ENCODE measurements around the gene LIN28B. TPM values are rescaled to one million over a fixed set of nuclear protein-coding genes. Genes with fewer than 3 reads are reported as not detected.
A peak's percentile ranks its signal among the peaks of the same experiment; 100 is the strongest.

LIN28B gene
- total and polyA plus RNA-seq, 7 experiments from 2014 or later = not detected

GRCh38 chr6:104955927-104956730 is 778 bp upstream of the LIN28B start:
- CTCF ChIA-PET = interaction anchor here (0.6 kb wide), 2 partner anchors 25 to 57 kb away, joined by 5 to 7 read pairs; no protein-coding TSS in a partner anchor
- Histone ChIP-seq H3K36me3 (ENCODE audit: control insufficient read depth in 2 of 3, insufficient read depth in 3 of 3, low read length in 3 of 3) (no peaks in the 10 kb centered on the region), H3K4me3 (ENCODE audit: low read length) (no peak overlapping the region), H3K9me3 (ENCODE audit: control insufficient read depth in 2 of 3, low read length in 3 of 3) (peaks cover 0 to 14% (median 0%) of the 10 kb centered on the region in 3 experiments), H3K27me3 (ENCODE audit: control insufficient read depth in 2 of 2, insufficient read depth in 2 of 2, low read length in 2 of 2) (peaks cover 19% of the 10 kb centered on the region in 2 donors), H3K4me1 (ENCODE audit: control insufficient read depth in 2 of 2, insufficient read depth in 2 of 2, low read length in 2 of 2) (no peaks in the 10 kb centered on the region), H3K27ac (ENCODE audit: low read depth, low read length) (no peak overlapping the region)
- no peak overlapping the region for H3K4me3 Mint-ChIP-seq
- intact Hi-C loops (cut with micrococcal nuclease) = loop anchor here in 1 of 2 donors (2.0 kb wide), 1 partner anchor 15 kb away; no protein-coding TSS in a partner anchor
- peaks cover 0 to 29% (median 10%) of the 10 kb centered on the region in 7 donors for H3K4me1 Mint-ChIP-seq
- POLR2A ChIA-PET = no interaction called here
- H3K36me3 Mint-ChIP-seq = peaks cover 0 to 13% (median 3%) of the 10 kb centered on the region in 5 donors
- no peak for DNase-seq
- peaks cover 76 to 87% (median 84%) of the 10 kb centered on the region in 5 donors for H3K27me3 Mint-ChIP-seq
- H3K9me3 Mint-ChIP-seq = peaks cover 4 to 69% (median 23%) of the 10 kb centered on the region in 11 donors
- no peak overlapping the region for H3K27ac Mint-ChIP-seq
- ATAC-seq = no peak

- H3K27me3 ChIP-seq (ENCODE audit: control insufficient read depth in 2 of 2, insufficient read depth in 2 of 2, low read length in 2 of 2) = peaks cover 19 to 23% of the 10 kb centered on the region in 2 donors
- Mint-ChIP-seq H3K27ac (no peak overlapping the region), H3K4me1 (peaks cover 0 to 29% (median 10%) of the 10 kb centered on the region in 7 donors), H3K4me3 (peak overlapping the region in 5 of 10 donors; percentile 16 to 28 (median 19)), H3K36me3 (peaks cover 0 to 13% (median 3%) of the 10 kb centered on the region in 5 donors), H3K27me3 (peaks cover 67 to 78% (median 73%) of the 10 kb centered on the region in 5 donors), H3K9me3 (peaks cover 4 to 60% (median 23%) of the 10 kb centered on the region in 11 donors)
- H3K9me3 ChIP-seq (ENCODE audit: control insufficient read depth in 2 of 3, low read length in 3 of 3) = peaks cover 0 to 14% (median 0%) of the 10 kb centered on the region in 3 experiments
- POLR2A ChIA-PET = no interaction called here
- CTCF ChIA-PET = no interaction called here
- no peak for ATAC-seq
- no peak overlapping the region for H3K4me3 ChIP-seq (ENCODE audit: low read length)
- H3K27ac ChIP-seq (ENCODE audit: low read depth, low read length) = no peak overlapping the region
- intact Hi-C loops (cut with micrococcal nuclease) = loop anchor here in 1 of 2 donors (2.0 kb wide), 1 partner anchor 17 kb away; no protein-coding TSS in a partner anchor
- H3K36me3 ChIP-seq (ENCODE audit: control insufficient read depth in 2 of 3, insufficient read depth in 3 of 3, low read length in 3 of 3) = no peaks in the 10 kb centered on the region
- no peak for DNase-seq
- no peaks in the 10 kb centered on the region for H3K4me1 ChIP-seq (ENCODE audit: control insufficient read depth in 2 of 2, insufficient read depth in 2 of 2, low read length in 2 of 2)
These were observed 632 bp downstream of the LIN28B start for GRCh38 chr6:104957301-104958177.

GRCh38 chr6:104958178-104959025 is 1.5 kb downstream of the LIN28B start:
- H3K4me1 Mint-ChIP-seq = peaks cover 0 to 26% (median 10%) of the 10 kb centered on the region in 7 donors
- Histone ChIP-seq H3K4me3 (ENCODE audit: low read length) (no peak overlapping the region), H3K27me3 (ENCODE audit: control insufficient read depth in 2 of 2, insufficient read depth in 2 of 2, low read length in 2 of 2) (peaks cover 19 to 23% of the 10 kb centered on the region in 2 donors), H3K36me3 (ENCODE audit: control insufficient read depth in 2 of 3, insufficient read depth in 3 of 3, low read length in 3 of 3) (no peaks in the 10 kb centered on the region), H3K9me3 (ENCODE audit: control insufficient read depth in 2 of 3, low read length in 3 of 3) (peaks cover 0 to 10% (median 0%) of the 10 kb centered on the region in 3 experiments), H3K4me1 (ENCODE audit: control insufficient read depth in 2 of 2, insufficient read depth in 2 of 2, low read length in 2 of 2) (no peaks in the 10 kb centered on the region), H3K27ac (ENCODE audit: low read depth, low read length) (no peak overlapping the region)
- peaks cover under 1 to 53% (median 18%) of the 10 kb centered on the region in 11 donors for H3K9me3 Mint-ChIP-seq
- POLR2A ChIA-PET = no interaction called here
- intact Hi-C loops (cut with micrococcal nuclease) = no loop called here
- peaks cover 58 to 70% (median 64%) of the 10 kb centered on the region in 5 donors for H3K27me3 Mint-ChIP-seq
- CTCF ChIA-PET = no interaction called here
- ATAC-seq (no peak), DNase-seq (no peak)
- H3K27ac Mint-ChIP-seq = peak overlapping the region in 1 of 9 donors; percentile 53
- peaks cover 0 to 10% (median under 1%) of the 10 kb centered on the region in 5 donors for H3K36me3 Mint-ChIP-seq
- peak overlapping the region in 2 of 10 donors; percentile 22 to 28 for H3K4me3 Mint-ChIP-seq

DNA sequence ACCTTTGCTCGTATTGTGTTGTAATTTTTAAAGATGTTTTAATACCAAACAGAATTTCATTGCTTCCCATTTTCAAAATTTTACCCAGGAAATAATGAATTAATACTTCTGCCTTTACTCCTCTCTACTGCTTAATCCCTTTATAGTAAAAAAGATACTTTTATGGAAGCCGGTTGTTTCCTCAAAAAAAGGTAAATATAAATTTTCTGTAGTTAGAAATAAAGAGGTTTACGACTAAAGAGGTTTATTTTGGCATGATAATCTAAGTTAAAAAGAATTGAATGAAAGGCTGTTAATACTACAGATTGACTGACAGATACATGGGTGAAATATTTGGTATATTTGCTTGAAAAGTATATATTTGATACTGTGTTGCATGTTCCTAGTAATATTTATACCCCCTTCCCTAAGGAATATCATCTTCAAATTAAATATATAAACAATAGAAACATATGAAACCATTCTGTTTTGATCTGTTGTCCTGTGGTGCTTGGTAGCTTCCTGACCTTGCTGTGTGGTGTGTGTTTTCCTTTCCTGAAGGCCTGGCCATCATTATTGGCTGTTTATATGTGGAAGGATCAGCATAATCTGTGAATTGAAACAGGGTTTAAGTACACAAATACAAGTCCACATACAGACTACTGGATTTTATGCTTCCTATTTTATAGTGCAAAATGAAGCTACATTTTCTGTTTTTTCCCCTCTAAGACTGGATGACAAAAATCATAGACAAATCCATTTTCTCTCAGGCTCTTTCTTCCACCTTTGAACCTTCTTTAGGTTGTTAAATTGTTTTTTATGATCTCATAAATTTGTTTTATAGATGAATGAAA is 2.3 kb downstream of the LIN28B start:
- Mint-ChIP-seq H3K27ac (no peak overlapping the region), H3K36me3 (peaks cover 0 to 9% (median 0%) of the 10 kb centered on the region in 5 donors), H3K9me3 (peaks cover 0 to 44% (median 13%) of the 10 kb centered on the region in 11 donors), H3K27me3 (peaks cover 50 to 61% (median 57%) of the 10 kb centered on the region in 5 donors), H3K4me1 (peaks cover 0 to 19% (median 10%) of the 10 kb centered on the region in 7 donors), H3K4me3 (no peak overlapping the region)
- Histone ChIP-seq H3K36me3 (ENCODE audit: control insufficient read depth in 2 of 3, insufficient read depth in 3 of 3, low read length in 3 of 3) (no peaks in the 10 kb centered on the region), H3K4me3 (ENCODE audit: low read length) (no peak overlapping the region), H3K27me3 (ENCODE audit: control insufficient read depth in 2 of 2, insufficient read depth in 2 of 2, low read length in 2 of 2) (peaks cover 15 to 23% of the 10 kb centered on the region in 2 donors), H3K9me3 (ENCODE audit: control insufficient read depth in 2 of 3, low read length in 3 of 3) (peaks cover 0 to 10% (median 0%) of the 10 kb centered on the region in 3 experiments), H3K4me1 (ENCODE audit: control insufficient read depth in 2 of 2, insufficient read depth in 2 of 2, low read length in 2 of 2) (no peaks in the 10 kb centered on the region), H3K27ac (ENCODE audit: low read depth, low read length) (no peak overlapping the region)
- ChIA-PET CTCF (no interaction called here), POLR2A (no interaction called here)
- ATAC-seq (no peak), DNase-seq (no peak)
- intact Hi-C loops (cut with micrococcal nuclease) = no loop called here

DNA sequence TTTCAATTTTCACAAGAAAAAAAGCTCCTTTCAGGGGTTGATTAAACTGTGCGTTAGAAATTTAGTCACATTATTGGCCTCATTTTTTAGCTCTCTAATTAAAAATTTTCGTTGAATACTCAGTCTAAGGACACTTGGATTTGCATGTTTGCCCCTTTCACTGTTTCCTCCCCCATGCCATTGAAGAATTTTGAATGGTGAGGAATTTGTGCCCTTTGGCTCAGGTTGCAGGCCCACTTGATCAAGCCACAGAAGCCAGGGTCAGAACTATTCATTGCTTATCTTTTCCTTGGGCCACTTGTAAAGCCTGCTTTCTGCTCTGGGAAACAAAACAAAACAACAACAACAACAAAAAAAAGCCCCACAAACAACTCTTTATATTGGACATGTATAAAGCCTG is 12.2 kb downstream of the LIN28B start:
- POLR2A ChIA-PET = no interaction called here
- no peak for ATAC-seq
- Mint-ChIP-seq H3K4me3 (no peak overlapping the region), H3K36me3 (no peaks in the 10 kb centered on the region), H3K9me3 (no peaks in the 10 kb centered on the region), H3K27me3 (peaks cover 7 to 10% (median 9%) of the 10 kb centered on the region in 5 donors), H3K27ac (no peak overlapping the region), H3K4me1 (no peaks in the 10 kb centered on the region)
- H3K36me3 ChIP-seq (ENCODE audit: control insufficient read depth in 2 of 3, insufficient read depth in 3 of 3, low read length in 3 of 3) = no peaks in the 10 kb centered on the region
- H3K27ac ChIP-seq (ENCODE audit: low read depth, low read length) = no peak overlapping the region
- DNase-seq = no peak
- H3K9me3 ChIP-seq (ENCODE audit: control insufficient read depth in 2 of 3, low read length in 3 of 3) = no peaks in the 10 kb centered on the region
- CTCF ChIA-PET = no interaction called here
- H3K4me3 ChIP-seq (ENCODE audit: low read length) = no peak overlapping the region
- H3K4me1 ChIP-seq (ENCODE audit: control insufficient read depth in 2 of 2, insufficient read depth in 2 of 2, low read length in 2 of 2) = no peaks in the 10 kb centered on the region
- no peaks in the 10 kb centered on the region for H3K27me3 ChIP-seq (ENCODE audit: control insufficient read depth in 2 of 2, insufficient read depth in 2 of 2, low read length in 2 of 2)
- intact Hi-C loops (cut with micrococcal nuclease) = no loop called here
